GM12878 (cell line): ENCODE data around the gene FAM53B. TPM values are rescaled to one million over a fixed set of nuclear protein-coding genes. Genes with fewer than 3 reads are reported as not detected.

Source experiments
- ATAC-seq: fragments of 200-7000 bp; cut with Tn5 transposase; 3 replicates; pipeline ENCODE4 v1.9.1; 2020; ENCODE audit warnings: mild to moderate bottlenecking, moderate library complexity
- BruUV-seq: library from RNA; stranded (reverse); fragments of 400-500 nt; replicated peaks from 2 replicates; lab custom pipeline; 2021; lab: Mats Ljungman, UMichigan
- CTCF ChIA-PET: fragments of 300-600 bp; sonication (Branson Sonifier 250); formaldehyde crosslinking; extraction: SDS; loops from one replicate; lab custom pipeline; 2021; ENCODE audit warnings: inconsistent platforms; lab: Yijun Ruan, JAX
- POLR2A ChIA-PET: fragments of 350-600 bp; formaldehyde crosslinking; extraction: SDS; loops from one replicate; lab custom pipeline; 2021; ENCODE audit warnings: inconsistent platforms; lab: Charles Lee
- RAD21 ChIA-PET: fragments of 300-600 bp; sonication (Branson Sonifier 250); formaldehyde crosslinking; loops from one replicate; lab custom pipeline; 2023; ENCODE audit warnings: antibody characterized with exemption; ENCODE audit not compliant: unreplicated experiment; lab: Charles Lee
- SMC1A ChIA-PET: fragments of 300-600 bp; sonication (Branson Sonifier 250); formaldehyde crosslinking; loops from one replicate; lab custom pipeline; 2023; ENCODE audit not compliant: unreplicated experiment, uncharacterized antibody; lab: Charles Lee
- DNase-seq: peaks from one replicate; pipeline ENCODE4 v3.0.0-alpha.2; 2011; ENCODE audit warnings: low read depth, low spot score
- FAIRE-seq: peaks from 3 replicates; lab custom pipeline; 2011; peaks lifted over from hg19 to GRCh38; lab: Jason Lieb, UNC
- H2AFZ ChIP-seq: 2 replicates; pipeline ENCODE4 v1.6.0; 2011; ENCODE audit warnings: low read depth, low read length, control low read depth; ENCODE audit not compliant: control insufficient read depth
- H3K27ac ChIP-seq: 2 replicates; pipeline ENCODE4 v1.5.1; 2011; ENCODE audit warnings: control low read depth; ENCODE audit not compliant: control insufficient read depth, insufficient read depth
- H3K27me3 ChIP-seq, 2 experiments: replicated peaks in 1 of 2; 2 replicates each; pipeline versions ENCODE4 v1.6.0 to v1.6.1; 2011; ENCODE audit warnings: low read length in 1 of 2; ENCODE audit not compliant: control insufficient read depth in 2 of 2, insufficient read depth in 2 of 2
- H3K36me3 ChIP-seq, 2 experiments: 2 replicates each; pipeline ENCODE4 v1.5.1; 2011; ENCODE audit warnings: low read length in 1 of 2; ENCODE audit not compliant: control insufficient read depth in 2 of 2, insufficient read depth in 2 of 2
- H3K4me1 ChIP-seq: 2 replicates; pipeline ENCODE4 v1.6.1; 2011; ENCODE audit warnings: mild to moderate bottlenecking, low read length, moderate library complexity, mixed read lengths; ENCODE audit not compliant: control insufficient read depth, insufficient read depth
- H3K4me2 ChIP-seq: 2 replicates; pipeline ENCODE4 v1.6.0; 2011; ENCODE audit warnings: control low read depth; ENCODE audit not compliant: control insufficient read depth, insufficient read depth
- H3K4me3 ChIP-seq: fragments of 200-600 bp; sonication (generic); 2 replicates; pipeline ENCODE4 v1.5.1; 2016
- H3K79me2 ChIP-seq: 2 replicates; pipeline ENCODE4 v1.6.0; 2011; ENCODE audit warnings: low read length; ENCODE audit not compliant: control insufficient read depth, insufficient read depth
- H3K9ac ChIP-seq: 2 replicates; pipeline ENCODE4 v1.8.0; 2011; ENCODE audit warnings: low read length, control low read depth, mixed read lengths; ENCODE audit not compliant: control insufficient read depth, insufficient read depth
- H3K9me3 ChIP-seq: replicated peaks from 3 replicates; pipeline ENCODE4 v1.5.1; 2011; ENCODE audit warnings: mild to moderate bottlenecking, low read length; ENCODE audit not compliant: control insufficient read depth, insufficient read depth
- H4K20me1 ChIP-seq: 2 replicates; pipeline ENCODE4 v1.6.0; 2011; ENCODE audit not compliant: control insufficient read depth, insufficient read depth
- CTCF ChIP-seq, 3 experiments: IDR thresholded peaks in 2 of 3; conservative IDR thresholded peaks in 1 of 3; 2 replicates each; pipeline ENCODE4 v1.5.1; 2011; ENCODE audit warnings: low read depth in 3 of 3, low read length in 3 of 3, mild to moderate bottlenecking in 3 of 3, control low read depth in 2 of 3, moderate library complexity in 2 of 3, inconsistent platforms in 1 of 3, mixed read lengths in 1 of 3; ENCODE audit not compliant: control insufficient read depth in 2 of 3, insufficient read depth in 1 of 3; ENCODE audit errors: extremely low read depth in 1 of 3
- EED ChIP-seq: sonication (generic); IDR thresholded peaks from 2 replicates; pipeline ENCODE4 v1.6.1; 2016; ENCODE audit warnings: antibody characterized with exemption, low read depth
- RUNX3 ChIP-seq: IDR thresholded peaks from 2 replicates; pipeline ENCODE4 v1.6.1; 2012; ENCODE audit warnings: low read length, inconsistent platforms
- WGBS: methylation state at CpG from one replicate; pipeline ENCODE4 v1.1.6; 2016; ENCODE audit warnings: low lambda C conversion rate; ENCODE audit not compliant: insufficient replicate concordance, insufficient coverage; ENCODE audit errors: missing lambda C conversion rate; 5-methylcytosine and 5-hydroxymethylcytosine counted together
- in situ Hi-C: fragments of 300-500 bp; cut with MboI; formaldehyde crosslinking; loops from 9 replicates; pipeline ENCODE4 v1.14.3; 2018; ENCODE audit warnings: mixed read lengths
- intact Hi-C: fragments of 100-400 bp; cut with micrococcal nuclease; formaldehyde crosslinking; loops from one replicate; pipeline ENCODE4 v1.14.2; 2022; ENCODE audit not compliant: unreplicated experiment
- polyA plus RNA-seq, 11 experiments: library from polyadenylated mRNA; depleted of rRNA in 4 of 11; unstranded in 6 of 11; stranded (reverse) in 5 of 11; fragments of >200 nt; fragmentation: Nextera tagmentation in 4 of 11; fragmentation: Illumina TruSeq in 1 of 11; extraction: Ambion mirVana in 4 of 11; extraction: Trizol in 1 of 11; gene quantifications; 1 replicate in 1 of 11; 2 replicates in 10 of 11; pipeline versions ENCODE4 v1.2.1 to v1.2.3, GENCODE V29; 2011 to 2016; ENCODE audit warnings: inconsistent platforms in 2 of 11, missing spikeins in 2 of 11, low read depth in 1 of 11
- total RNA-seq, 4 experiments: library from RNA; depleted of rRNA in 3 of 4; stranded (reverse); fragments of >200 nt in 3 of 4; fragmentation: Illumina TruSeq in 1 of 4; extraction: Trizol in 1 of 4; gene quantifications; 2 replicates each; pipeline versions ENCODE4 v1.2.1 to v1.2.3, GENCODE V29; 2013 to 2021

FAM53B gene
- total and polyA plus RNA-seq, 10 of the 15 experiments (the other 5 are each of a cell fraction or from before 2014, with no cell fraction given) = 0.05 to 26.3 (median 8.1) TPM

GRCh38 chr10:124725171-124725631 is 19.0 kb downstream of the FAM53B start:
- ChIA-PET SMC1A (interaction anchor here (0.7 to 21.7 kb wide), 10 partner anchors 8 to 106 kb away, joined by 3 to 351 read pairs (median 5); no protein-coding TSS in a partner anchor), POLR2A (interaction anchor here (1.4 to 12.9 kb wide), 7 partner anchors 9 to 77 kb away, joined by 4 to 139 read pairs (median 22); no protein-coding TSS in a partner anchor), RAD21 (interaction anchor here (1.1 to 15.5 kb wide), 5 partner anchors 8 to 37 kb away, joined by 3 to 360 read pairs (median 266); no protein-coding TSS in a partner anchor), CTCF (interaction anchor here (1.1 to 21.9 kb wide), 5 partner anchors 7 to 37 kb away, joined by 3 to 319 read pairs (median 34); no protein-coding TSS in a partner anchor)
- Histone ChIP-seq H4K20me1 (no peaks in the 10 kb centered on the region), H3K9me3 (no peaks in the 10 kb centered on the region), H3K4me3 (no peak overlapping the region), H3K4me2 (peak overlapping the region; percentile 5; the same call in 1 of the 2 replicates), H2AFZ (no peak overlapping the region), H3K27me3 (no peaks in the 10 kb centered on the region), H3K4me1 (peaks cover 69% of the 10 kb centered on the region), H3K79me2 (peaks cover 36% of the 10 kb centered on the region), H3K9ac (no peak overlapping the region), H3K36me3 (peaks cover 0 to 7% of the 10 kb centered on the region in 2 experiments; a peak in 2 of 4 replicates), H3K27ac (peak overlapping the region; percentile 88)
- WGBS = 44% methylated on average over 9 of the region's 9 CpGs
- ATAC-seq = no peak
- FAIRE-seq = no peak
- BruUV-seq = no TSS peak
- intact Hi-C loops = no loop called here
- DNase-seq = no peak
- TF ChIP-seq EED (peak; percentile 26; the same call in 1 of the 2 replicates), RUNX3 (peak; percentile 20; the same call in 1 of the 2 replicates), CTCF (IDR thresholded peaks at IDR 0.05 in 2 of 3, conservative IDR thresholded peaks at IDR 0.05 in 1 of 3; ENCODE audit: control insufficient read depth in 2 of 3, extremely low read depth in 1 of 3, insufficient read depth in 1 of 3, low read depth in 3 of 3, low read length in 3 of 3) (no peak)
- in situ Hi-C loops = loop anchor here (10.0 kb wide), 1 partner anchor 1330 kb away; no protein-coding TSS in a partner anchor
